ENCODE results near the gene UBA3.

Gene UBA3

GRCh38 chr3:69116897-69117296 is 36.7 kb upstream of the UBA3 start:
- Histone ChIP-seq H3K36me3 (ENCODE audit: insufficient read depth, low read length) (no peaks in the 10 kb centered on the region), H3K9me2 (ENCODE audit: low read depth, low read length) (no peaks in the 10 kb centered on the region), H2AFZ (ENCODE audit: low read length) (no peak overlapping the region), H3K27me3 (ENCODE audit: insufficient read depth, low read length) (no peaks in the 10 kb centered on the region), H4K20me1 (ENCODE audit: insufficient read depth, low read length) (no peaks in the 10 kb centered on the region), H3K4me1 (ENCODE audit: insufficient read depth, low read length, severe bottlenecking) (no peaks in the 10 kb centered on the region), H3K4me2 (ENCODE audit: low read length) (no peak overlapping the region), H3K79me2 (ENCODE audit: insufficient read depth, low read length) (no peaks in the 10 kb centered on the region), H3K27ac (ENCODE audit: low read depth, low read length, poor library complexity, severe bottlenecking) (no peak overlapping the region), H3K9ac (ENCODE audit: low read length) (no peak overlapping the region), H3F3A (ENCODE audit: insufficient read depth, low read length) (no peaks in the 10 kb centered on the region), H3K4me3 (ENCODE audit: low read depth, low read length, poor library complexity, severe bottlenecking) (no peak overlapping the region), H3K9me3 (ENCODE audit: low read length) (no peaks in the 10 kb centered on the region)
- no peak for TF ChIP-seq CTCF (IDR thresholded peaks at IDR 0.05; ENCODE audit: low read length)
- TF ChIP-seq EZH2 (IDR thresholded peaks at IDR 0.05; ENCODE audit: borderline replicate concordance, low read length), result no peak

- H3K9ac ChIP-seq (ENCODE audit: low read length), result no peak overlapping the region
- no peaks in the 10 kb centered on the region for H3K27me3 ChIP-seq (ENCODE audit: insufficient read depth, low read length)
- H3K36me3 ChIP-seq (ENCODE audit: insufficient read depth, low read length), result no peaks in the 10 kb centered on the region
- H3F3A ChIP-seq (ENCODE audit: insufficient read depth, low read length), result no peaks in the 10 kb centered on the region
- no peak for TF ChIP-seq CTCF (IDR thresholded peaks at IDR 0.05; ENCODE audit: low read length)
- TF ChIP-seq EZH2 (IDR thresholded peaks at IDR 0.05; ENCODE audit: borderline replicate concordance, low read length), result no peak
- H4K20me1 ChIP-seq (ENCODE audit: insufficient read depth, low read length), result no peaks in the 10 kb centered on the region
- no peaks in the 10 kb centered on the region for H3K9me2 ChIP-seq (ENCODE audit: low read depth, low read length)
- H3K9me3 ChIP-seq (ENCODE audit: low read length), result no peaks in the 10 kb centered on the region
- no peak overlapping the region for H3K4me2 ChIP-seq (ENCODE audit: low read length)
- H3K4me1 ChIP-seq (ENCODE audit: insufficient read depth, low read length, severe bottlenecking), result no peaks in the 10 kb centered on the region
- no peaks in the 10 kb centered on the region for H3K79me2 ChIP-seq (ENCODE audit: insufficient read depth, low read length)
- H3K4me3 ChIP-seq (ENCODE audit: low read depth, low read length, poor library complexity, severe bottlenecking), result no peak overlapping the region
- no peak overlapping the region for H3K27ac ChIP-seq (ENCODE audit: low read depth, low read length, poor library complexity, severe bottlenecking)
- H2AFZ ChIP-seq (ENCODE audit: low read length), result no peak overlapping the region
Observed at GRCh38 chr3:69116162-69116561, 36.0 kb upstream of the UBA3 start.

- Histone ChIP-seq H3K27me3 (ENCODE audit: insufficient read depth, low read length) (no peaks in the 10 kb centered on the region), H3K79me2 (ENCODE audit: insufficient read depth, low read length) (no peaks in the 10 kb centered on the region), H3K27ac (ENCODE audit: low read depth, low read length, poor library complexity, severe bottlenecking) (no peak overlapping the region), H3K36me3 (ENCODE audit: insufficient read depth, low read length) (no peaks in the 10 kb centered on the region), H3F3A (ENCODE audit: insufficient read depth, low read length) (no peaks in the 10 kb centered on the region), H4K20me1 (ENCODE audit: insufficient read depth, low read length) (no peaks in the 10 kb centered on the region), H3K4me3 (ENCODE audit: low read depth, low read length, poor library complexity, severe bottlenecking) (no peak overlapping the region), H3K4me1 (ENCODE audit: insufficient read depth, low read length, severe bottlenecking) (no peaks in the 10 kb centered on the region), H3K4me2 (ENCODE audit: low read length) (no peak overlapping the region), H2AFZ (ENCODE audit: low read length) (no peak overlapping the region), H3K9me2 (ENCODE audit: low read depth, low read length) (no peaks in the 10 kb centered on the region), H3K9ac (ENCODE audit: low read length) (no peak overlapping the region), H3K9me3 (ENCODE audit: low read length) (no peaks in the 10 kb centered on the region)
- no peak for TF ChIP-seq CTCF (IDR thresholded peaks at IDR 0.05; ENCODE audit: low read length)
- no peak for TF ChIP-seq EZH2 (IDR thresholded peaks at IDR 0.05; ENCODE audit: borderline replicate concordance, low read length)
Observed at GRCh38 chr3:69115731-69116130, 35.6 kb upstream of the UBA3 start.

All from OCI-LY1 (cell line).